GM18519 (cell line): Measurements from ENCODE around the gene MYLK.
"Not testable (repeated sequence)": the region's sequence is repeated elsewhere in the genome, so short reads cannot be mapped to it uniquely, and the experiment has no call there.

Experiments used
- ATAC-seq: cut with Tn5 transposase; IDR thresholded peaks from one replicate; pipeline ENCODE4 v1.9.1; 2021; ENCODE audit warnings: mild to moderate bottlenecking, moderate library complexity; ENCODE audit not compliant: unreplicated experiment, low FRiP score

Gene MYLK, protein sequence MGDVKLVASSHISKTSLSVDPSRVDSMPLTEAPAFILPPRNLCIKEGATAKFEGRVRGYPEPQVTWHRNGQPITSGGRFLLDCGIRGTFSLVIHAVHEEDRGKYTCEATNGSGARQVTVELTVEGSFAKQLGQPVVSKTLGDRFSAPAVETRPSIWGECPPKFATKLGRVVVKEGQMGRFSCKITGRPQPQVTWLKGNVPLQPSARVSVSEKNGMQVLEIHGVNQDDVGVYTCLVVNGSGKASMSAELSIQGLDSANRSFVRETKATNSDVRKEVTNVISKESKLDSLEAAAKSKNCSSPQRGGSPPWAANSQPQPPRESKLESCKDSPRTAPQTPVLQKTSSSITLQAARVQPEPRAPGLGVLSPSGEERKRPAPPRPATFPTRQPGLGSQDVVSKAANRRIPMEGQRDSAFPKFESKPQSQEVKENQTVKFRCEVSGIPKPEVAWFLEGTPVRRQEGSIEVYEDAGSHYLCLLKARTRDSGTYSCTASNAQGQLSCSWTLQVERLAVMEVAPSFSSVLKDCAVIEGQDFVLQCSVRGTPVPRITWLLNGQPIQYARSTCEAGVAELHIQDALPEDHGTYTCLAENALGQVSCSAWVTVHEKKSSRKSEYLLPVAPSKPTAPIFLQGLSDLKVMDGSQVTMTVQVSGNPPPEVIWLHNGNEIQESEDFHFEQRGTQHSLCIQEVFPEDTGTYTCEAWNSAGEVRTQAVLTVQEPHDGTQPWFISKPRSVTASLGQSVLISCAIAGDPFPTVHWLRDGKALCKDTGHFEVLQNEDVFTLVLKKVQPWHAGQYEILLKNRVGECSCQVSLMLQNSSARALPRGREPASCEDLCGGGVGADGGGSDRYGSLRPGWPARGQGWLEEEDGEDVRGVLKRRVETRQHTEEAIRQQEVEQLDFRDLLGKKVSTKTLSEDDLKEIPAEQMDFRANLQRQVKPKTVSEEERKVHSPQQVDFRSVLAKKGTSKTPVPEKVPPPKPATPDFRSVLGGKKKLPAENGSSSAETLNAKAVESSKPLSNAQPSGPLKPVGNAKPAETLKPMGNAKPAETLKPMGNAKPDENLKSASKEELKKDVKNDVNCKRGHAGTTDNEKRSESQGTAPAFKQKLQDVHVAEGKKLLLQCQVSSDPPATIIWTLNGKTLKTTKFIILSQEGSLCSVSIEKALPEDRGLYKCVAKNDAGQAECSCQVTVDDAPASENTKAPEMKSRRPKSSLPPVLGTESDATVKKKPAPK (N-terminal part only)

DNA sequence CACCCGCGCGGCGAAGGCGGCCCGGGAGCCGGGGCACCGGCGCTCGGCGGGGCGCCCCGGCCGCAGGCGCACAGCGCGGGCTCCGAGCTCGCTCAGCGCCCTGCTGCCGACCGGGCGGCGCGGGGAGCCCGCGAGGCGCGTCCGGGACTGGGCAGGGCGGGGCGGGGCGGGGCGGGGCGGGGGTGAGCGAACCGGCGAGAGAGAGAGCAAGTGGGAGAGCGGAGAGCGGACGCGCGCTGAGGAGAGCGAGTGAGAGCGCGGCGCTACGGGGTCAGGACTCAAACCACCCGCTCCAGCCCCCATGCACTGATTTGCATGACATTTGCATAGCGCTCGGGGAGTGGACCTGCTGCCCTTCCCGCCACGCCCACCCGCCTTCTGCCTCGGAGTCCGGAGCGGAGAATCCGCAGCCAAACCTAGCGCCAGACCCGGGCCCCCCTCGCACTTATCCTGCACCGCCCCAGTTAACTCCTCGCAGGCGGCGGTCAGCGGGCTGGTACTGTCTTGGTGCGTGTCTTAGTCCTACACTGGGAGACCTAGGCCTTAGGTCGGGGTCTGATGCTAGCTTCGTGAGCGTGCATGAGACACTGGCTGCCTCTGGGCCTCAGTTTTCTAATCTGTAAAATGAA lies at the start of gene MYLK:
MYLK (minus strand) TSS at position 130 of the 629 bp plus-strand sequence. CDS start 90,491 bp downstream, outside the sequence.
- ATAC-seq: no peak

DNA sequence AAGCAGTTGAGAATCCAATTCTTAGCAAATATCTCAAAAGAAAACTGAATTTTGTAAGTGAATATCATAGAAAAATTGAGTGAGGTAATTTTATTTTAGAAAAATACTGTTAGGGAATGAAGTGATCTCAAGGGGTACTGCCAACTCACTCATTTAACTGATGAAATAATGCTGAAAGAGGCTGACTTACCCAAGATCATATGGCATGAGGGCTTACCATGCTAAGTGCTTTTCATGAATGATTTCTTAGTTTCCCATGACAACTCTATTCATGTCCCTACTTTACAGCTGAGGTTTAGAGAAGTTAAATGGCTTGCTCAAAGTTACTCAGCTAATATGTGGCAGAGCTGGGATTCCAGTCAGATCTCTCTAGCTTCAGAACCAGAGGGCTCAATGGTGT lies 46.3 kb upstream of the MYLK start:
- no peak for ATAC-seq

DNA sequence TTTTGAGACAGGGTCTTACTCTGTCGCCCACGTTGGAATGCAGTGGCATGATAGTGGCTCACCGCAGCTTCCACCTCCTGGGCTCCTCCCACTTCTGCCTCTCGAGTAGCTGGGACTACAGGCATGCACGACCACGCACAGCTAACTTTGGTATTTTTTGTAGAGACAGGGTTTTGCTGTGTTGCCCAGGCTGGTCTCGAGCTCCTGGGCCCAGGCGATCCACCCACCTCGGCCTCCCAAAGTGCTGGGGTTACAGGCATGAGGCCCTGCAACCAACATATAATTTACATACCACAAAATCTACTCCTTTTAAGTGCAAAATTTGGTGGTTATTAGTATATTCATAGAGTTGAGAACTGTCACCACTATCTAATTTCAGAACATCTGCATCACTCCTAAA lies 45.2 kb upstream of the MYLK start:
- ATAC-seq: no peak

DNA sequence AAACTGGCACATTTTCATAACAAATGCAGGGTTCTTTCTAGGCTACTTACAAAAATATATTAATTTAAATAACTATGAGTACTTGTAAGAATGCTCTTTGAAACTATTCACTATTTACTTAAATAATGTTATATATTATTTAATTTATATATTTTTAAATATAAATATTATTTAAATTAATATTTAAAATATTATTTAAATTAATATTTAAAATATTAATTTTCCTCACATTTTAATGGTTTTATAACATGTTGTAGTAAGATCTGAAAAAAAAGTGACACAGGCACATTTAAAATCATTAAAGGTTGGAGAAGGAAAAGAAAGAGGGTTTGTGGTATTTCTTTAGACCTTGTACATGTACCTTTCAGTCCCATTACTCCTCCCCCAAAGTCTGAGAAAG lies 42.3 kb upstream of the MYLK start:
- no peak for ATAC-seq

DNA sequence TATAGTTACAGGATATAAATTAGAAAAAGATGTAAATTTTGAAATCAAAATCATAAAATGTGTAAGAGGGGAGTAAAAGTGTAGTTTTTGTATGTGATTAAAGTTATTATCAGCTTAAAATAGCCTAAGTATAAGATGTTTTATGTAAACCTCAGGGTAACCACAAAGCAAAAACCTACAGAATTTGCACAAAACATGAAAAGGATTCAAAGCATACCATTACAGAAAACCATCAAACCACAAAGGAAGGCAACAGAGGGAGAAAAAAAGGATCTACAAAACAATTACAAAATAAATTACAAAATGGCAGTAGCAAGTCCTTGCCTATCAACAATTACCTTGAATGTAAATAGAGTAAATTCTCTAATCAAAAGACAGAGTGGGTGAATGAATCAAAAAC lies 36.7 kb upstream of the MYLK start:
- ATAC-seq: no peak

DNA sequence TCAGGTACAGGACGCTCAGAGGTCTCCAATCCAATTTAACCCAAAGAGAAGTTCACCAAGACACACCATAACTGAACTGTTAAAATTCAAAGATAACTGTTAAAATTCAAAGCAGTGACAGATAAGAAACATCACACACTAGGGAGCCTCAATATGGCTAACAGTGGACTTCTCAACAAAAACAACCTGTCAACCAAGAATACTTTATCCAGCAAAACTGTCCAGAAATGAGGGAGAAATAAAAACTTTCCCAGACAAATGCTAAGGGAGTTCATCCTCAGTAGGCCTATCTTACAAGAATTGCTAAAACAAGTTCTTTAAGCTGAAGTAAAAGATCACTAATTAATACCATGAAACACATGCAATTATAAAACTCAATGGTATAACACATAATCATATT lies 36.3 kb upstream of the MYLK start:
- ATAC-seq: no peak

DNA sequence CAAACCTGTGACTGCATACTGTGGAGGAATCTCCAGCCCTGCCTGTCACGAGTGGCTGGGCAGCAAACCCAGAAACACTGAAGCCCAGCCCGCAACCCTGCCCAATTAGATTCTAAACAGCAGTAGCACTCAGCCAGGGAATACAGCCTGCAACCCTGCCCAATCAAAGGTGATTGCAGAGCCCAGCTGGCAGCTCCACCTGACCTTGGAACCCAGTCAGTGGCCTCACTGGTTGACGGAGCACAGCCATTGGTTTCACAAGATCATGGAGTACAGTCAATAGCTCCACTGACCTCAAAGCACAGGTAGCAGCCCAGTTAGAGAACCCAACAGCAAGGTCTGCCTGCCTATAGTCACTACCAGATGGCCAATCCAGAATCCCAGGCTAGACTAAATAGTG lies 35.2 kb upstream of the MYLK start:
- ATAC-seq: no peak

DNA sequence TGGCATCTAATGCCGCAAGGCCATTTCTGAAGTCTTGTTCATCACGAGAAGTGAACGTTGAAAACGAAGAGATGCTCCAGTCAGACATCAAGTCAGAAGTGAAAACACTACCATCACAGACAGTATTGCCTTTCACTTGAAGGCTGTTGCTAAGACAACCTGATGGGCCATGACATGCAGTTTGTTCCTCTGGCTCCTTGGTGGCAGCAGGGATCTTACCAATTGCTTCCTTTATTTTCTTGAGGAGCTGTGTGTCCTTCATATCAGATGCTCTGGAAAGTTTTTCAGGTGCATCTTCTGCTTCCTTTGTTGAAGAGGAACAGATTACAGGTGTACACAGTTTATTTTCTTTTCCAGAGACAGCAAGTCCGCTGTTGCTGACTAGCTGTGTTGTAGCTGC lies 30.7 kb upstream of the MYLK start:
- no peak for ATAC-seq

DNA sequence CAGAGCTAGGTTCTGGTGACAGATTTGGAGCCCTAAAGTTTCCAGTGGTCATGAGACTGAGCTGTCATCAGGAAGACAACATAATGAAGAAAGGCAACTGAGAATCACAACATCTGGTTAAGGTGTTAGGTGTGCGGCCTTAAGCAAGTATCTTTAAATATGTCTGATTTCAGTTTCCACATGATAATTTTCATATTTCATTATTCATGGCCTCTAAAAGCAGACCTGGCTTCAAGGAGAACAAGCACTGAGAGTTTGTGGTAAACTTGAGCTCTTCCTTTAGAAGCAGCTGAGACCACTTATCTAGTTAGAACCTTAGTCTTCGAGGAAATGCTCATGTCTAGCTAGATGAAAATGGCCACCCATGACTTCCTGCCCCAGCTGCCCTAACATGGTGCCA lies 25.7 kb upstream of the MYLK start:
- no peak for ATAC-seq

DNA sequence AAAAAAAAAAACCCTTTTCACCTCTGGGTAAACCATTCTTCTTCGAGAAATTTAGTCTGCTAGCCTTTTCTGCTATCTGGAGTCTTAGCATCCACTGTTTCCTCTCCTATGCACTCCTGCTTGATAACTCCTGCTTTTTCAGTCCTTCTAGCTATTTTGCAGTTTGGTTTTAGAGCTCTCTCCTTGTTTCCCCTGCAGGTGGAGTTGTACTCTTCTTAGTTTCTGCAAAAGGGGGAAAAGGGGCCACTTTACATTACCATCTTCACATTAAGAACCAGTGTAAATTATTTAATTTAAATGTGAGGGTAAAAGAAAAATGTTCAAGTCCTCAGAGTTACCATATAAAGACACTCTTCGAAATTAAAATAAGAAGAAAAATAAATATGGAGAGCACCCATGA lies 23.6 kb upstream of the MYLK start:
- ATAC-seq: no peak

DNA sequence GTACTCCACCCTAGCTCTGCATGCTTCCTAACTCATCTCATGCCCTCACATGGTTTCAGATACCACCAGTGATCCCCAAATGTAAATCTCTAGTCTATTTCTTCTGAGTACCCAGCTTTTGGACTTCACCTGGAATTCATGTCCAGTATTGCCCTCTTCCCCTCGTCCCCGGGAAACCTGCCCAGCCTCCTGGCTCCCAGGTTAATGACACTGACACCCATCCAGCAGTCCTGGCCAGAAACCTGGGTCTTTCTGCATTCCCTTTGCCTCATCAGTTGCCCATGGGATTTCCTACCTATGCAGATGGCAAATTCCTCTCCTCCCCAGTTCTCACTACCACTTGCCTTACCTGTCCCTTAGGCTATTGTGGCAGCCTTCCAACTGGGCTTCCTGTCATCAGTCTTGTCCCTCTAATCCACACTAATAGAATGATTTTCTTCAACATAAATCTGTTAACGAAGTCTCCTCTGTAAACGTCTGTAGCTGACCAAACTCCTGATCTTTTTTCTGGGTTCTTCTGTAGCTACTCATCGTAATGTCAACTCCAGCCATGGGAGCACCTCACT lies 15.3 kb upstream of the MYLK start:
- no peak for ATAC-seq

DNA sequence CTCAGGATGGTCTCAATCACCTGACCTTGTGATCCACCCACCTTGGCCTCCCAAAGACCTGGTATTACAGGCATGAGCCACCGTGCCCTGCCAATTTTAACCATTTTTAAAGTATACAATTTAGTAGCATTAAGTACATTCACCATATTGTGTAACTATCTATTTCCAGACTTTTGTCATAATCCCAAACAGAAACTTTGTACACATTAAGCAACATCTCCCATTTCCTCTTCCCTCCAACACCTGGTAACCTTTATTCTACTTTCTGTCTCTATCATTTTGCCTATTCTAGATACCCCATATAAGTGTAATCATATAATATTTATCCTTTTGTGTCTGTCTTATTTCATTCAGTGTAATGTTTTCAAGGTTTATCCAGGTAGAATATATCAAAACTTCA lies 8.9 kb upstream of the MYLK start:
- no peak for ATAC-seq

DNA sequence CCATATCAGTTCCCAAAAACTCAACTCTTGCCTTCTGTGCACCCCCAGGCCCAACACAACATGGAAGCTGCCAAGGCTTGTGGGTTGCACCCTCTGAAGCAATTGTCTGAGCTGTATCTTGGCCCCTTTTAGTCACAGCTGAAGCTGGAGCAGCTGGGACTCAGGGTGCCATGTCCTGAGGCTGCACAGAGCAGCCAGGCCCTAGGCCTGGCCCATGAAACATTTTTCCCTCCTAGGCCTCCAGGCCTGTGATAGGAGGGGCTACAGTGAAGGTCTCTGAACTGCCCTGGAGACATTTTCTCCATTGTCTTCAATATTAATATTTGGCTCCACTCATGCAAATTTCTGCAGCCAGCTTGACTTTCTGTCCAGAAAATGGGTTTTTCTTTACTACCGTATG lies 8.1 kb upstream of the MYLK start:
- no peak for ATAC-seq

DNA sequence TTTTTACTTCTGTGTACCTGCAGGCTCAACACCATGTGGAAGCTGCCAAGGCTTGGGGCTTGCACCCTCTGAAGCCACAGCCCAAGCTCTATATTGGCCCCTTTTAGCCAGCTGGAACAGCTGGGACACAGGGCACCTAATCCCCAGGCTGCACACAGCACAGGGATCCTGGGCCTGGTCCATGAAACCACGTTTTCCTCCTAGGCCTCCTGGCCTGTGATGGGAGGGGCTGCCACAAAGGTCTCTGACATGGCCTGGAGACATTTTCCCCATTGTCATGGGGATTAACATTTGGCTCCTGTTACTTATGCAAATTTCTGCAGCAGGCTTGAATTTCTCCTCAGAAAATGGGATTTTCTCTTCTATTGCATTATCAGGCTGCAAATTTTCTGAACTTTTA lies 6.9 kb upstream of the MYLK start:
- ATAC-seq: not testable (repeated sequence)

DNA sequence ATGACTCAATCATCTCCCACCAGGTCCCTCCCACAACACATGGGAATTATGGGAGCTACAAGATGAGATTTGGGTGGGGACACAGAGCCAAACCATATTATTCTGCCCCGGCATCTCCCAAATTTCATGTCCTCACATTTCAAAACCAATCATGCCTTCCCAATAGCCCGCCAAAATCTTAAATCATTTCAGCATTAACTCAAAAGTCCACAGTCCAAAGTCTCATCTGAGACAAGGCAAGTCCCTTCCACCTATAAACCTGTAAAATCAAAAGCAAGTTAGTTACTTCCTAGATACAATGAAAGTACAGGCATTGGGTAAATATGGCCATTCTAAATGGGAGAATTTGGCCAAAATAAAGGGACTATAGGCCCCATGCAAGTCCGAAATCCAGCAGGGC lies 6.0 kb upstream of the MYLK start:
- ATAC-seq: not testable (repeated sequence)

DNA sequence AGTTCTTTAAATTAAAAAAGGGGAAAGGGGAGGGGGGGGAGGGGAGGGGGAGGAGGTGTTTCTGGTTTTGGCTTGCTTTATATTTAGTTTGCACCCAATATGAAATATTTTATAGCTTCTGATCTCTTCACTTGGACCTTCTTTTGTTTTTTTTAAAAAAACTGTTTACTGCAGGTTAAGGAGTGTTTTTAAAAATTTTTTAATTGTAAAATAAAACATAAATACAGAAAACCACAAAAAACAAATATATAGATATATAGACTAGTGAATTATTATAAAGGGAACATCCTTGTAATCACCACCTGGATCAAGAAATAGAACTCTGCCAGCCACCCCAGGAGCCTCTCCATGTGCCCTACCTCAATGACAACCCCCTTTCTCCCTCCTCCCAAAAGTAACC lies 861 bp upstream of the MYLK start:
- no peak for ATAC-seq

DNA sequence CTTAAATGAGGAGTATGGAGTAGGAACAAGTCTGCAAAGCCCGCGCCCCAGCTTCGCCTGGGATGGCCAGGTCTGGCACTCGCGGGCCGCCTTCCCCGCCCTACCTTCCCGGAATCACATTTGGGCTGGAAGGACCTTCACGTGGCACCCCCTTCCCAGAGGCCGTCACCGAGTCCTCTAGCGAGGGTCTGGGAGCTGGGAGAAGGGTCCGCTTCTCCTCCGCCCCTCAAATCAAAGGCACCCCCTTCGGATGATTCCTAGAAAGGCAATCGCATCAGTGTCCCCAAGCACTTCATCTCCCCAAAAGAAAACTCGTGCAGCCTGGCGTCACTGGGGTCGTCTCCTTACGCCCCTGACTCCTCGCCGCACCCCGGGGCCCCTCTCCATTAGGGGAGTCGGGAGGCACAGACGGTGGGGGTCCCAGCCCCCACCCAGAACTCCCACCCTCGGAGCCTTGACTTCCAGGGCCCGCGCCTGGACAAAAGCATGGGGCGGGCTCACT lies 380 bp downstream of the MYLK start:
- ATAC-seq: no peak

DNA sequence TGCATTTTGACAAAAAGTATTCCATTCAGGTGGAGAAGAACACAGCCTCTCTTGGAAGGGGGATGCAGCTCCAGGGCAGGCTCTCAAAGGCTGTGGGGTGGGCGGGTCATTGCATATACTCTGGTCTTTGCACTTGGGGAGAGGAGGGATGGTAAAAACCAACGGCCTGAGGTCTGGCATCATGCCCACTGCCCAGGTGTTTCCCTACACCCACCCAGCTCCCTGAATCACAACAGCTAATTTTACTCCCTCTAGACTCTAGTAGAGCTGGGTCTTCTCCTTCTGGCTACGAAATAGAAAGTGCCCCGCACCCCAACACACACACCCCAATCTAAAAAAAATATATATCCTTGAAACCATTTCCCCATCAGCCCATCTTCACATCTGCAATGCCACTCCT lies 1.0 kb downstream of the MYLK start:
- ATAC-seq: no peak

DNA sequence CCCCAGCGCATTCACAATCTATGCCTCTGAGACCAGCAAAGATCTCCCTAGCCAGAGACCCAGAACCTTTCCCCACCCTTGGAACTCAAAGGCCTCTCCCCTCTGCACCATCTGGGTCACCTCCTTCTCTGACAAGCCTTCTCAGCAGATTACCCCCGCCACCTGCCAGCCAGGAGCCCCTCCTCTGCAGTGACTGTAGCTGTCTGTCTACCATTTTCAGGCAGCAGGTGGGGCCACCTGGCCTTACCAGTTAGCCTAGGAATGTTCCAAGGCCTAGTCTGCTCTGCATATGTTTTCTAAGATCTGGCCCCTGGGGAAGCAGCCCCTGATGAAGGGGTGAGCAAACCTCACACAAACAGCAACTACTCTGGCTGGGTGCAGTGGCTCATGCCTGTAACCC lies 2.4 kb downstream of the MYLK start:
- ATAC-seq: no peak

DNA sequence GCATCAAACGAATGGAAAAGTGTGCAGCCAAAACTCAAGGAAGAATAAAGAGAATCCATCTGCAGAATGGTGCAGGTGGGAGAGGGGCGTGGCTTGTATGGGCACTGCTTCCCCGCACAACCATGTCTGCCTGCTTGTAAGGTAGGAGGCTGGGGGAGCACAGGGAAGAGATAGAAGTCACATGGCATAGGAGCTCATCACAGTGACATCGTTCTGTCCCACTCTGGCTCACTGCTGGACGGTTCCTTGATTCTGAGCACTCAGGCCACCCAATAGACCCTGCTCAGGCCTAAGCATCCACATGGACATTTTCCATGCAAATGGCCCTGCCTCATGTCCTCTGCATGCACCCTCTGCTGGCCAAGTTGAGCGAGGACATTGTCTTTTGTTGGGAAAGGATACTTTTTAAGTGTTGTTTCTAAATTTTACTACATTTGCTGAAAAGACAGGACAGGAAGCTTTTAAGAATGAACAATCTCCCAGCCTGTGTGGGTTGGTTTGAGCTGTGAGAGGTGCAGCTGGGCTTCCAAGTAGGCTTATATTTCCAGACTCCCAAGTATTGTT lies 3.1 kb downstream of the MYLK start:
- no peak for ATAC-seq
